GM19455 (cell line): Measurements from ENCODE around the gene LGMN.
A peak's percentile ranks its signal among the peaks of the same experiment; 100 is the strongest.
"Not testable (repeated sequence)": the region's sequence is repeated elsewhere in the genome, so short reads cannot be mapped to it uniquely, and the experiment has no call there.

Source experiments
- ATAC-seq: cut with Tn5 transposase; IDR thresholded peaks from one replicate; pipeline ENCODE4 v1.9.1; 2021; ENCODE audit not compliant: unreplicated experiment

The LGMN gene

GRCh38 chr14:92702441-92702918 is 45.9 kb downstream of the LGMN start:
- ATAC-seq: no peak

GRCh38 chr14:92701826-92702225 is 46.6 kb downstream of the LGMN start:
- no peak for ATAC-seq

- no peak for ATAC-seq
These were observed 50.0 kb downstream of the LGMN start for GRCh38 chr14:92698393-92698792.

- no peak for ATAC-seq
These were observed 52.1 kb downstream of the LGMN start for GRCh38 chr14:92696366-92696765.

- no peak for ATAC-seq
These were observed 52.9 kb downstream of the LGMN start for GRCh38 chr14:92695562-92695961.

- ATAC-seq: no peak
These were observed 53.6 kb downstream of the LGMN start for GRCh38 chr14:92694807-92695206.

- ATAC-seq: no peak
These were observed 54.2 kb downstream of the LGMN start for GRCh38 chr14:92693998-92694795.

- ATAC-seq: no peak
These were observed 55.6 kb downstream of the LGMN start for GRCh38 chr14:92692822-92693226.

- no peak for ATAC-seq
These were observed 58.0 kb downstream of the LGMN start for GRCh38 chr14:92690171-92691011.

GRCh38 chr14:92688434-92689375 is 59.7 kb downstream of the LGMN start:
- ATAC-seq: no peak

- ATAC-seq: no peak
These were observed 60.6 kb downstream of the LGMN start for GRCh38 chr14:92687681-92688433.

- peak; percentile 65 for ATAC-seq
These were observed 61.5 kb downstream of the LGMN start for GRCh38 chr14:92686900-92687427.

- no peak for ATAC-seq
These were observed 62.0 kb downstream of the LGMN start for GRCh38 chr14:92686411-92686899.

- no peak for ATAC-seq
These were observed 62.6 kb downstream of the LGMN start for GRCh38 chr14:92685784-92686355.

GRCh38 chr14:92684801-92685560 is 63.4 kb downstream of the LGMN start:
- no peak for ATAC-seq

- ATAC-seq: no peak
These were observed 65.4 kb downstream of the LGMN start for GRCh38 chr14:92683041-92683440.

- ATAC-seq: no peak
These were observed 67.4 kb downstream of the LGMN start for GRCh38 chr14:92680781-92681650.

- ATAC-seq: not testable (repeated sequence)
These were observed 68.1 kb downstream of the LGMN start for GRCh38 chr14:92680330-92680729.
